H9 (cell line): ENCODE data around the gene UBE2G1. TPM values are rescaled to one million over a fixed set of nuclear protein-coding genes. Genes with fewer than 3 reads are reported as not detected.

ENCODE experiments used
- DNase-seq: peaks from one replicate; pipeline ENCODE4 v3.0.0-alpha.2; 2017
- H2AFZ ChIP-seq: one replicate; pipeline ENCODE4 v1.6.1; 2013; ENCODE audit warnings: mild to moderate bottlenecking, low read length, control low read depth, moderate library complexity
- H2AK5ac ChIP-seq: 2 replicates; pipeline ENCODE4 v1.6.1; 2013; ENCODE audit warnings: low read length, control low read depth, mixed read lengths; ENCODE audit not compliant: insufficient read length
- H2BK120ac ChIP-seq: one replicate; pipeline ENCODE4 v1.6.1; 2013; ENCODE audit warnings: low read depth, mild to moderate bottlenecking, low read length, control low read depth, inconsistent platforms; ENCODE audit not compliant: poor library complexity, severe bottlenecking
- H2BK12ac ChIP-seq: 2 replicates; pipeline ENCODE4 v1.6.1; 2013; ENCODE audit warnings: low read length, control low read depth, mixed read lengths, low read depth; ENCODE audit not compliant: insufficient read length
- H2BK15ac ChIP-seq: 2 replicates; pipeline ENCODE4 v1.6.1; 2013; ENCODE audit warnings: low read depth, low read length, control low read depth
- H2BK20ac ChIP-seq: one replicate; pipeline ENCODE4 v1.6.1; 2013; ENCODE audit warnings: low read depth, mild to moderate bottlenecking, low read length, control low read depth, inconsistent platforms; ENCODE audit not compliant: poor library complexity, severe bottlenecking
- H2BK5ac ChIP-seq: 2 replicates; pipeline ENCODE4 v1.6.1; 2013; ENCODE audit warnings: low read length, control low read depth, mixed read lengths; ENCODE audit not compliant: insufficient read length
- H3K14ac ChIP-seq: 2 replicates; pipeline ENCODE4 v1.6.1; 2013; ENCODE audit warnings: low read length, control low read depth; ENCODE audit not compliant: insufficient read depth
- H3K18ac ChIP-seq: 2 replicates; pipeline ENCODE4 v1.6.1; 2013; ENCODE audit warnings: low read depth, mild to moderate bottlenecking, mixed read lengths, low read length, control low read depth; ENCODE audit not compliant: insufficient read length
- H3K23ac ChIP-seq: 2 replicates; pipeline ENCODE4 v1.6.1; 2013; ENCODE audit warnings: low read length, control low read depth, mixed read lengths, low read depth; ENCODE audit not compliant: insufficient read length
- H3K23me2 ChIP-seq: 2 replicates; pipeline ENCODE4 v1.6.1; 2013; ENCODE audit warnings: low read depth, mild to moderate bottlenecking, mixed read lengths, low read length, control low read depth; ENCODE audit not compliant: insufficient read length, poor library complexity, severe bottlenecking
- H3K27ac ChIP-seq: 2 replicates; pipeline ENCODE4 v1.5.1; 2013; ENCODE audit warnings: low read length, control low read depth, mixed read lengths, low read depth; ENCODE audit not compliant: insufficient read length
- H3K27me3 ChIP-seq: 2 replicates; pipeline ENCODE4 v1.6.1; 2013; ENCODE audit warnings: low read length, control low read depth, inconsistent platforms; ENCODE audit not compliant: insufficient read depth
- H3K4ac ChIP-seq: 2 replicates; pipeline ENCODE4 v1.6.1; 2013; ENCODE audit warnings: low read depth, mild to moderate bottlenecking, control low read depth, inconsistent platforms, low read length, moderate library complexity
- H3K4me1 ChIP-seq: 2 replicates; pipeline ENCODE4 v1.6.1; 2013; ENCODE audit warnings: low read length, control low read depth, inconsistent platforms; ENCODE audit not compliant: insufficient read depth
- H3K4me2 ChIP-seq: 2 replicates; pipeline ENCODE4 v1.6.1; 2013; ENCODE audit warnings: low read length, control low read depth, mixed read lengths; ENCODE audit not compliant: insufficient read length, insufficient read depth
- H3K56ac ChIP-seq: 2 replicates; pipeline ENCODE4 v1.6.1; 2013; ENCODE audit warnings: low read depth, mild to moderate bottlenecking, mixed read lengths, low read length, control low read depth; ENCODE audit not compliant: insufficient read length
- H3K79me1 ChIP-seq: 2 replicates; pipeline ENCODE4 v1.6.1; 2013; ENCODE audit warnings: low read depth, mild to moderate bottlenecking, moderate library complexity, low read length, control low read depth, inconsistent platforms; ENCODE audit not compliant: insufficient read depth, poor library complexity, severe bottlenecking
- H3K79me2 ChIP-seq: 2 replicates; pipeline ENCODE4 v1.6.1; 2013; ENCODE audit warnings: low read length, control low read depth, inconsistent platforms; ENCODE audit not compliant: insufficient read depth
- H3K9ac ChIP-seq: 2 replicates; pipeline ENCODE4 v1.6.1; 2013; ENCODE audit warnings: low read length, control low read depth, mixed read lengths; ENCODE audit not compliant: insufficient read length; ENCODE audit errors: extremely low read depth
- H3K9me3 ChIP-seq: one replicate; pipeline ENCODE4 v1.6.1; 2013; ENCODE audit warnings: low read depth, low read length, inconsistent platforms; ENCODE audit not compliant: control insufficient read depth
- H3T11ph ChIP-seq: one replicate; pipeline ENCODE4 v1.6.1; 2013; ENCODE audit warnings: mild to moderate bottlenecking, low read length, control low read depth, inconsistent platforms
- H4K20me1 ChIP-seq: one replicate; pipeline ENCODE4 v1.6.1; 2013; ENCODE audit not compliant: control insufficient read depth, insufficient read length, insufficient read depth
- H4K5ac ChIP-seq: 2 replicates; pipeline ENCODE4 v1.6.1; 2013; ENCODE audit warnings: low read depth, mild to moderate bottlenecking, mixed read lengths, low read length, control low read depth; ENCODE audit not compliant: insufficient read length
- H4K8ac ChIP-seq: replicated peaks from 2 replicates; pipeline ENCODE4 v1.6.1; 2013; ENCODE audit warnings: low read length, control low read depth, mixed read lengths, low read depth; ENCODE audit not compliant: insufficient read length
- H4K91ac ChIP-seq: 2 replicates; pipeline ENCODE4 v1.6.1; 2013; ENCODE audit warnings: low read depth, mild to moderate bottlenecking, moderate library complexity, mixed read lengths, low read length, control low read depth; ENCODE audit not compliant: insufficient read length
- H3K27ac Mint-ChIP-seq, 3 experiments: 2 replicates in 2 of 3; 3 replicates in 1 of 3; pipeline ENCODE4 v1.8.0; 2020 to 2021; ENCODE audit warnings: mixed read lengths in 3 of 3, mild to moderate bottlenecking in 1 of 3, moderate library complexity in 1 of 3
- H3K27me3 Mint-ChIP-seq: 2 replicates; pipeline ENCODE4 v1.8.0; 2021; ENCODE audit warnings: low read depth, mild to moderate bottlenecking, moderate library complexity, mixed read lengths
- H3K36me3 Mint-ChIP-seq, 3 experiments: 2 replicates in 2 of 3; 3 replicates in 1 of 3; pipeline ENCODE4 v1.8.0; 2020 to 2021; ENCODE audit warnings: low read depth in 3 of 3, mixed read lengths in 3 of 3; ENCODE audit not compliant: insufficient read depth in 1 of 3
- H3K4me1 Mint-ChIP-seq, 2 experiments: 2 replicates each; pipeline ENCODE4 v1.8.0; 2020; ENCODE audit warnings: mixed read lengths in 2 of 2
- H3K4me3 Mint-ChIP-seq, 2 experiments: 2 replicates in 1 of 2; 3 replicates in 1 of 2; pipeline ENCODE4 v1.8.0; 2020 to 2021; ENCODE audit warnings: mild to moderate bottlenecking in 2 of 2, mixed read lengths in 2 of 2, moderate library complexity in 1 of 2
- H3K9me3 Mint-ChIP-seq, 2 experiments: 2 replicates in 1 of 2; 3 replicates in 1 of 2; pipeline ENCODE4 v1.8.0; 2020; ENCODE audit warnings: mild to moderate bottlenecking in 2 of 2, mixed read lengths in 2 of 2, moderate library complexity in 1 of 2
- WGBS: extraction: QIAGEN DNeasy Blood & Tissue Kit; methylation state at CpG from one replicate; pipeline ENCODE4 v1.1.7; 2013; ENCODE audit warnings: missing lambda C conversion rate, low lambda C conversion rate, mixed read lengths; ENCODE audit not compliant: insufficient read length; ENCODE audit errors: extremely low coverage; 5-methylcytosine and 5-hydroxymethylcytosine counted together
- total RNA-seq: library from RNA; stranded (reverse); gene quantifications from 2 replicates; pipeline ENCODE4 v1.2.1, GENCODE V29; 2021
- TF ChIP-seq, protein P1 (sequence below): fragments of 200-600 bp; sonication (generic); conservative IDR thresholded peaks from 3 replicates; pipeline ENCODE4 v1.8.0; 2021; ENCODE audit warnings: antibody characterized with exemption, mild to moderate bottlenecking

UBE2G1 gene
- total RNA-seq, 1 experiment from 2014 or later = 188 TPM

- H3T11ph ChIP-seq = no peak overlapping the region
- no peak overlapping the region for H2BK120ac ChIP-seq
- H3K4me2 ChIP-seq = no peak overlapping the region
- H3K79me2 ChIP-seq = peaks cover 51% of the 10 kb centered on the region; the same call in 1 of the 2 replicates
- no peak overlapping the region for H2BK20ac ChIP-seq
- no peak overlapping the region for H2BK5ac ChIP-seq
- peaks cover 6% of the 10 kb centered on the region for H3K23me2 ChIP-seq
- no peak overlapping the region for H4K91ac ChIP-seq
- H3K4ac ChIP-seq = no peak overlapping the region
- no peak overlapping the region for H3K56ac ChIP-seq
- no peaks in the 10 kb centered on the region for H4K20me1 ChIP-seq
- H4K8ac ChIP-seq = no peak overlapping the region
- TF ChIP-seq, protein P1, sequence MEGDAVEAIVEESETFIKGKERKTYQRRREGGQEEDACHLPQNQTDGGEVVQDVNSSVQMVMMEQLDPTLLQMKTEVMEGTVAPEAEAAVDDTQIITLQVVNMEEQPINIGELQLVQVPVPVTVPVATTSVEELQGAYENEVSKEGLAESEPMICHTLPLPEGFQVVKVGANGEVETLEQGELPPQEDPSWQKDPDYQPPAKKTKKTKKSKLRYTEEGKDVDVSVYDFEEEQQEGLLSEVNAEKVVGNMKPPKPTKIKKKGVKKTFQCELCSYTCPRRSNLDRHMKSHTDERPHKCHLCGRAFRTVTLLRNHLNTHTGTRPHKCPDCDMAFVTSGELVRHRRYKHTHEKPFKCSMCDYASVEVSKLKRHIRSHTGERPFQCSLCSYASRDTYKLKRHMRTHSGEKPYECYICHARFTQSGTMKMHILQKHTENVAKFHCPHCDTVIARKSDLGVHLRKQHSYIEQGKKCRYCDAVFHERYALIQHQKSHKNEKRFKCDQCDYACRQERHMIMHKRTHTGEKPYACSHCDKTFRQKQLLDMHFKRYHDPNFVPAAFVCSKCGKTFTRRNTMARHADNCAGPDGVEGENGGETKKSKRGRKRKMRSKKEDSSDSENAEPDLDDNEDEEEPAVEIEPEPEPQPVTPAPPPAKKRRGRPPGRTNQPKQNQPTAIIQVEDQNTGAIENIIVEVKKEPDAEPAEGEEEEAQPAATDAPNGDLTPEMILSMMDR = 0 out of 3 replicates have a peak, but pooled peaks have one; percentile 10
- peaks cover 0 to 4% of the 10 kb centered on the region in 2 experiments; a peak in 2 of 5 replicates for H3K9me3 Mint-ChIP-seq
- no peak overlapping the region for H3K27ac Mint-ChIP-seq
- H3K4me1 ChIP-seq = no peaks in the 10 kb centered on the region
- H3K18ac ChIP-seq = no peak overlapping the region
- no peak overlapping the region for H2BK15ac ChIP-seq
- no peaks in the 10 kb centered on the region for H3K27me3 ChIP-seq
- no CpG with 5 or more reads among the region's 4 CpGs for WGBS
- no peaks in the 10 kb centered on the region for H3K79me1 ChIP-seq
- no peak overlapping the region for H4K5ac ChIP-seq
- H2AFZ ChIP-seq = no peak overlapping the region
- H2AK5ac ChIP-seq = no peak overlapping the region
- no peak overlapping the region for H3K27ac ChIP-seq
- H3K9me3 ChIP-seq = no peaks in the 10 kb centered on the region
- peaks cover 16 to 47% (median 38%) of the 10 kb centered on the region in 3 experiments for H3K36me3 Mint-ChIP-seq
- no peaks in the 10 kb centered on the region for H3K27me3 Mint-ChIP-seq
- no peak overlapping the region for H3K14ac ChIP-seq
- H3K4me1 Mint-ChIP-seq = peaks cover 26 to 39% of the 10 kb centered on the region in 2 experiments
- no peak overlapping the region; a peak in 1 of 5 replicates for H3K4me3 Mint-ChIP-seq
- H3K23ac ChIP-seq = no peak overlapping the region
- H2BK12ac ChIP-seq = no peak overlapping the region
- H3K9ac ChIP-seq = no peak overlapping the region
- no peak for DNase-seq
Observed at GRCh38 chr17:4362141-4362540, 4.3 kb downstream of the UBE2G1 start.
